GM23248 (cell line): ENCODE results near the gene ATG2B. TPM values are rescaled to one million over a fixed set of nuclear protein-coding genes. Genes with fewer than 3 reads are reported as not detected.

ENCODE experiments used
- DNase-seq: peaks from one replicate; pipeline ENCODE4 v3.0.0-alpha.2; 2015
- H2AFZ ChIP-seq: fragments of 200-600 bp; sonication (generic); 2 replicates; pipeline ENCODE4 v1.6.1; 2016; ENCODE audit warnings: antibody characterized with exemption
- H3F3A ChIP-seq: fragments of 200-600 bp; sonication (generic); 2 replicates; pipeline ENCODE4 v1.6.1; 2016; ENCODE audit warnings: mild to moderate bottlenecking, antibody characterized with exemption, mixed run types; ENCODE audit not compliant: insufficient read depth
- H3K27ac ChIP-seq: fragments of 200-600 bp; sonication (generic); 2 replicates; pipeline ENCODE4 v1.5.1; 2016; ENCODE audit warnings: mild to moderate bottlenecking
- H3K27me3 ChIP-seq: fragments of 200-600 bp; sonication (generic); replicated peaks from 2 replicates; pipeline ENCODE4 v1.6.1; 2016; ENCODE audit warnings: mild to moderate bottlenecking; ENCODE audit not compliant: insufficient read depth
- H3K36me3 ChIP-seq: fragments of 200-600 bp; sonication (generic); 2 replicates; pipeline ENCODE4 v1.6.1; 2016; ENCODE audit warnings: low read depth, mild to moderate bottlenecking
- H3K4me1 ChIP-seq: fragments of 200-600 bp; sonication (generic); 2 replicates; pipeline ENCODE4 v1.6.1; 2016; ENCODE audit warnings: mild to moderate bottlenecking; ENCODE audit not compliant: insufficient read depth
- H3K4me2 ChIP-seq: fragments of 200-600 bp; sonication (generic); one replicate; pipeline ENCODE4 v1.6.1; 2016; ENCODE audit warnings: mild to moderate bottlenecking; ENCODE audit not compliant: unreplicated experiment
- H3K4me3 ChIP-seq: fragments of 200-600 bp; sonication (generic); 2 replicates; pipeline ENCODE4 v1.5.1; 2016; ENCODE audit warnings: mild to moderate bottlenecking
- H3K79me2 ChIP-seq: fragments of 200-600 bp; sonication (generic); 2 replicates; pipeline ENCODE4 v1.6.1; 2016; ENCODE audit warnings: mild to moderate bottlenecking; ENCODE audit not compliant: insufficient read depth
- H3K9ac ChIP-seq: fragments of 200-600 bp; sonication (generic); 2 replicates; pipeline ENCODE4 v1.6.1; 2016; ENCODE audit warnings: mild to moderate bottlenecking
- H3K9me2 ChIP-seq: fragments of 200-600 bp; sonication (generic); 2 replicates; pipeline ENCODE4 v1.6.1; 2016; ENCODE audit warnings: mixed run types, mild to moderate bottlenecking, moderate library complexity; ENCODE audit not compliant: insufficient read depth
- H3K9me3 ChIP-seq: fragments of 200-600 bp; sonication (generic); one replicate; pipeline ENCODE4 v1.6.1; 2017; ENCODE audit warnings: low read depth
- H4K20me1 ChIP-seq: fragments of 200-600 bp; sonication (generic); 2 replicates; pipeline ENCODE4 v1.6.0; 2016; ENCODE audit not compliant: insufficient read depth
- EZH2 ChIP-seq: fragments of 200-600 bp; sonication (generic); IDR thresholded peaks from 2 replicates; pipeline ENCODE4 v1.6.1; 2018; ENCODE audit warnings: antibody characterized with exemption, mild to moderate bottlenecking; ENCODE audit not compliant: insufficient read depth, poor library complexity, severe bottlenecking
- EZH2phosphoT487 ChIP-seq: fragments of 200-600 bp; sonication (generic); IDR thresholded peaks from 2 replicates; pipeline ENCODE4 v1.6.1; 2018; ENCODE audit warnings: antibody characterized with exemption, moderate library complexity, mild to moderate bottlenecking, low read depth; ENCODE audit not compliant: insufficient read depth
- WGBS, 2 experiments: methylation state at CpG; one replicate each; pipeline ENCODE4 v1.1.6; 2015 to 2017; ENCODE audit warnings: low lambda C conversion rate in 2 of 2, low coverage in 1 of 2; ENCODE audit errors: missing lambda C conversion rate in 2 of 2; 5-methylcytosine and 5-hydroxymethylcytosine counted together
- in situ Hi-C: fragments of 300-500 bp; cut with MboI; formaldehyde crosslinking; loops from 2 replicates; pipeline ENCODE4 v1.15.0; 2020
- polyA plus RNA-seq: library from polyadenylated mRNA; unstranded; fragments of >200 nt; fragmentation: Nextera tagmentation; extraction: Ambion mirVana; gene quantifications from 2 replicates; pipeline ENCODE4 v1.2.1, GENCODE V29; 2016
- total RNA-seq: library from RNA; depleted of rRNA; stranded (reverse); fragments of >200 nt; shearing (Covaris generic); gene quantifications from 2 replicates; pipeline ENCODE4 v1.2.3, GENCODE V29; 2014

The ATG2B gene
- total and polyA plus RNA-seq, 2 experiments from 2014 or later: 2.9 to 10.7 TPM

DNA sequence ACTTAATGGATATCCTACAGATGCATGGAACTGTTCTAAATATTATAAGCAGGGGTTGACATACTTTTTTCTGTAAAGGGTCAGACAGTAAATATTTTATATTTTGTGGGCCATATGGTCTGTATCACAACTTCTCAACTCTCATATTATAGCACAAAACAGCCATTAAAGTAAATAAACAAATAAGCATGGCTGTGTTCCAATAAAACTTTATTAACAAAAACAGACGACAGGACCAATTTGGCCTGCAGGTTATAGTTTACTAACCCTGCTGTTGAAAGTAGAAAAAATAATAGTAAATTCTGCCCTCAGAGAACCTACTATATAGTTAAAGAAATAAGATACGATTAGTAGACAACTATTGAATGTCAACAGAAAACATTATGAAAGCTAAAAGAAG is 17.5 kb downstream of the ATG2B start:
- no peaks in the 10 kb centered on the region for H4K20me1 ChIP-seq

DNA sequence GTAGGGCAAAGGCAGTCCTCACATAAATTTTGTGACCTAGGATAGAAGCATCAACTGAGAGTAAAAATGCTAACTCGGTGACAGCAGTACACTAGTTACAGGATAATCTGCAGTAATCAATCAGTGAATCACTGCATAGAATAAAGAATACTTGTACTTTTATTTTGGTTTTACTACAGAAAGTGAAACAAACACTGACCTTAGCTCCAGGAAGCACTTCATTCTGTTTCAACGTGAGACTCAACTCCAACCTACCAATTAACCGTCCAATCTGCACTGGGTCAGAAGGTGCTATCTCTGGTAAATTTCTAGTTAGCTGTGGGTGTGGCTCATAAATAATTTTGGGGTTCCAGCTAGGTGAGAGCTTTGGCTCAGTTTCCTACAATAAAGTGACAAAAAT is 21.8 kb downstream of the ATG2B start:
- H3K36me3 ChIP-seq: peaks cover 4% of the 10 kb centered on the region
- no peak for DNase-seq
- no peaks in the 10 kb centered on the region for H3K9me2 ChIP-seq
- no peak overlapping the region for H3K4me2 ChIP-seq
- H3K27me3 ChIP-seq: no peaks in the 10 kb centered on the region
- TF ChIP-seq EZH2phosphoT487: no peak
- no peak for TF ChIP-seq EZH2
- H3K9ac ChIP-seq: no peak overlapping the region
- peaks cover 7% of the 10 kb centered on the region for H3K4me1 ChIP-seq
- H3K9me3 ChIP-seq: peaks cover 4% of the 10 kb centered on the region
- H3F3A ChIP-seq: no peaks in the 10 kb centered on the region
- H3K27ac ChIP-seq: no peak overlapping the region
- in situ Hi-C loops: no loop called here
- H3K4me3 ChIP-seq: no peak overlapping the region
- peaks cover 21% of the 10 kb centered on the region; the same call in 1 of the 2 replicates for H3K79me2 ChIP-seq
- WGBS, 2 experiments: 97 to 99% methylated on average over 3 of the region's 3 CpGs
- no peaks in the 10 kb centered on the region for H4K20me1 ChIP-seq
- no peak overlapping the region for H2AFZ ChIP-seq

More for the DNA sequence above, 17.5 kb downstream of the ATG2B start:
- H3K9me3 ChIP-seq: no peaks in the 10 kb centered on the region
- H3K4me1 ChIP-seq: peaks cover 15% of the 10 kb centered on the region
- no peak overlapping the region for H3K4me2 ChIP-seq
- H3K9ac ChIP-seq: no peak overlapping the region
- H3K9me2 ChIP-seq: no peaks in the 10 kb centered on the region
- no peak for DNase-seq
- H3K27me3 ChIP-seq: no peaks in the 10 kb centered on the region
- whole genome bisulfite sequencing, 2 experiments: 95 to 96% methylated on average over 2 of the region's 2 CpGs
- H3K36me3 ChIP-seq: no peaks in the 10 kb centered on the region
- in situ Hi-C loops: no loop called here
- H3K27ac ChIP-seq: no peak overlapping the region
- TF ChIP-seq EZH2phosphoT487: no peak
- TF ChIP-seq EZH2: no peak
- H3F3A ChIP-seq: no peaks in the 10 kb centered on the region
- H3K4me3 ChIP-seq: no peak overlapping the region
- no peak overlapping the region for H2AFZ ChIP-seq
- H3K79me2 ChIP-seq: peaks cover 62% of the 10 kb centered on the region

- DNase-seq: no peak
- Histone ChIP-seq H3K79me2 (peaks cover 6% of the 10 kb centered on the region; the same call in 1 of the 2 replicates), H3K36me3 (peaks cover 4% of the 10 kb centered on the region), H3K9ac (no peak overlapping the region), H3K4me1 (peaks cover 8% of the 10 kb centered on the region), H3K27me3 (no peaks in the 10 kb centered on the region), H3K27ac (no peak overlapping the region), H3F3A (no peaks in the 10 kb centered on the region), H2AFZ (no peak overlapping the region), H4K20me1 (no peaks in the 10 kb centered on the region), H3K4me2 (no peak overlapping the region), H3K4me3 (no peak overlapping the region), H3K9me2 (no peaks in the 10 kb centered on the region), H3K9me3 (peaks cover 4% of the 10 kb centered on the region)
- in situ Hi-C loops: no loop called here
- 92 to 95% methylated on average over 1 of the region's 1 CpG for WGBS, 2 experiments
- TF ChIP-seq EZH2: no peak
- TF ChIP-seq EZH2phosphoT487: no peak
Observed at GRCh38 chr14:96338551-96338950, 24.6 kb downstream of the ATG2B start.

DNA sequence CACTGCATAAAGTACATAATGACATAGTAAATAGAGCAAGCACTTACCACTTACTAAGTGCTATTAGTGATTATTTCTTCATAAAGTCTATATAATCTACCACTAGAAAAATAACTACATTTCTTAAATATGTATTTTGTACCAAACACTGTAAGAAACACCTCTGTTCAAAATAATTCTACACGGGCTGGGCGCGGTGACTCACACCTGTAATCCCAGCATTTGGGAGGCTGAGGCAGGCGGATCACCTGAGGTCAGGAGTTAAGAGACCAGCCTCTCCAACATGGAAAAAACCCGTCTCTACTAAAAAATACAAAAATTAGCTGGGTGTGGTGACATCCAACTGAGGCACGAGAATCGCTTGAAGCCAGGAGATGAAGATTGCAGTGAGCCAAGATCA is 38.9 kb downstream of the ATG2B start:
- Histone ChIP-seq H3K27ac (no peak overlapping the region), H3K9ac (no peak overlapping the region), H2AFZ (no peak overlapping the region), H3K4me1 (no peaks in the 10 kb centered on the region), H3K36me3 (peaks cover 41% of the 10 kb centered on the region), H4K20me1 (no peaks in the 10 kb centered on the region), H3K79me2 (no peaks in the 10 kb centered on the region), H3K4me3 (no peak overlapping the region), H3K27me3 (no peaks in the 10 kb centered on the region), H3K4me2 (no peak overlapping the region), H3K9me2 (no peaks in the 10 kb centered on the region), H3K9me3 (no peaks in the 10 kb centered on the region), H3F3A (no peaks in the 10 kb centered on the region)
- in situ Hi-C loops: no loop called here
- TF ChIP-seq EZH2: no peak
- no peak for TF ChIP-seq EZH2phosphoT487
- DNase-seq: no peak
- 92 to 94% methylated on average over 7 of the region's 7 CpGs for WGBS, 2 experiments

- Histone ChIP-seq H3K36me3 (peaks cover 44% of the 10 kb centered on the region), H3K9me3 (no peaks in the 10 kb centered on the region), H3K27ac (no peak overlapping the region), H3K9ac (no peak overlapping the region), H2AFZ (no peak overlapping the region), H3K4me3 (no peak overlapping the region), H3K27me3 (no peaks in the 10 kb centered on the region), H3F3A (no peaks in the 10 kb centered on the region), H3K79me2 (no peaks in the 10 kb centered on the region), H3K4me1 (no peaks in the 10 kb centered on the region), H4K20me1 (no peaks in the 10 kb centered on the region), H3K4me2 (no peak overlapping the region), H3K9me2 (no peaks in the 10 kb centered on the region)
- no peak for TF ChIP-seq EZH2
- no peak for TF ChIP-seq EZH2phosphoT487
- DNase-seq: no peak
- WGBS, 2 experiments: 100% methylated on average over 1 of the region's 1 CpG
- in situ Hi-C loops: no loop called here
Observed at GRCh38 chr14:96320605-96321004, 42.5 kb downstream of the ATG2B start.
